HCT116 (cell line): ENCODE data around the gene PRPS1. TPM values are rescaled to one million over a fixed set of nuclear protein-coding genes. Genes with fewer than 3 reads are reported as not detected.

Source experiments
- ATAC-seq: fragments of 200-7000 bp; cut with Tn5 transposase; 2 replicates; pipeline ENCODE4 v1.9.1; 2020; ENCODE audit warnings: mild to moderate bottlenecking, moderate library complexity
- BruUV-seq: library from RNA; stranded (reverse); fragments of 400-500 nt; replicated peaks from 2 replicates; lab custom pipeline; 2021; lab: Mats Ljungman, UMichigan
- CTCF ChIA-PET: fragments of 300-600 bp; sonication (Branson Sonifier 250); formaldehyde crosslinking; loops from one replicate; lab custom pipeline; 2021; ENCODE audit warnings: antibody characterized with exemption; lab: Charles Lee
- POLR2A ChIA-PET: fragments of 300-600, 350-600 bp; sonication (Branson Sonifier 250); formaldehyde crosslinking; loops from one replicate; lab custom pipeline; 2021; ENCODE audit warnings: antibody characterized with exemption; lab: Charles Lee
- RAD21 ChIA-PET, 2 experiments: fragments of 300-600 bp; sonication (Branson Sonifier 250); formaldehyde crosslinking; loops; one replicate each; lab custom pipeline; 2023; ENCODE audit warnings: low total read pairs in 2 of 2; ENCODE audit not compliant: uncharacterized antibody in 2 of 2, unreplicated experiment in 2 of 2, low non-redundant PET in 1 of 2; lab: Charles Lee
- DNase-seq: peaks from one replicate; pipeline ENCODE4 v3.0.0-alpha.2; 2010; ENCODE audit warnings: low read depth, low spot score
- H2AFZ ChIP-seq: fragments of 200-600 bp; shearing (Covaris generic), sonication (generic); 2 replicates; pipeline ENCODE4 v1.6.1; 2017; ENCODE audit warnings: low read depth, mixed run types, mixed read lengths, antibody characterized with exemption, low read length; ENCODE audit not compliant: poor library complexity, severe bottlenecking
- H3K27ac ChIP-seq: 2 replicates; pipeline ENCODE4 v1.5.1; 2012; ENCODE audit warnings: low read depth, low read length
- H3K27me3 ChIP-seq: fragments of 200-600 bp; sonication (generic); 2 replicates; pipeline ENCODE4 v1.6.1; 2016; ENCODE audit warnings: mixed run types, low read length, mixed read lengths; ENCODE audit not compliant: insufficient read depth
- H3K36me3 ChIP-seq, 2 experiments: fragments of 200-500 bp in 1 of 2; fragments of 200-600 bp in 1 of 2; sonication (Bioruptor generic) in 1 of 2; sonication (generic) in 1 of 2; 2 replicates each; pipeline versions ENCODE4 v1.5.1 to v1.6.1; 2014 to 2016; ENCODE audit warnings: low read length in 2 of 2, inconsistent platforms in 1 of 2, mixed read lengths in 1 of 2, mixed run types in 1 of 2; ENCODE audit not compliant: insufficient read depth in 2 of 2, control insufficient read depth in 1 of 2
- H3K4me1 ChIP-seq, 2 experiments: fragments of 200-600 bp in 1 of 2; sonication (generic) in 1 of 2; 2 replicates each; pipeline versions ENCODE4 v1.5.1 to v1.6.1; 2012 to 2017; ENCODE audit warnings: low read length in 2 of 2, inconsistent platforms in 1 of 2, mild to moderate bottlenecking in 1 of 2, mixed read lengths in 1 of 2, mixed run types in 1 of 2, moderate library complexity in 1 of 2; ENCODE audit not compliant: insufficient read depth in 2 of 2, control insufficient read depth in 1 of 2
- H3K4me2 ChIP-seq: fragments of 200-600 bp; sonication (generic); 2 replicates; pipeline ENCODE4 v1.6.1; 2017; ENCODE audit warnings: mixed run types, low read length, mixed read lengths
- H3K4me3 ChIP-seq, 2 experiments: fragments of 200-600 bp in 1 of 2; sonication (generic) in 1 of 2; replicated peaks in 1 of 2; 2 replicates each; pipeline ENCODE4 v1.5.1; 2011 to 2016; ENCODE audit warnings: low read length in 2 of 2, control low read depth in 1 of 2, low read depth in 1 of 2, mild to moderate bottlenecking in 1 of 2, mixed read lengths in 1 of 2, mixed run types in 1 of 2
- H3K79me2 ChIP-seq: fragments of 200-600 bp; sonication (generic); 2 replicates; pipeline ENCODE4 v1.6.1; 2017; ENCODE audit warnings: mild to moderate bottlenecking, mixed run types, low read length, moderate library complexity, mixed read lengths; ENCODE audit not compliant: insufficient read depth
- H3K9ac ChIP-seq: fragments of 200-600 bp; sonication (generic); 2 replicates; pipeline ENCODE4 v1.6.1; 2016; ENCODE audit warnings: low read length, mixed read lengths
- H3K9me2 ChIP-seq: fragments of 200-600 bp; sonication (generic), shearing (Covaris generic); 2 replicates; pipeline ENCODE4 v1.6.1; 2017; ENCODE audit warnings: mixed run types, mild to moderate bottlenecking, moderate library complexity; ENCODE audit not compliant: insufficient read depth
- H3K9me3 ChIP-seq, 2 experiments: fragments of 200-500 bp in 1 of 2; fragments of 200-600 bp in 1 of 2; sonication (Bioruptor generic) in 1 of 2; sonication (generic) in 1 of 2; 2 replicates each; pipeline ENCODE4 v1.6.1; 2014 to 2017; ENCODE audit warnings: low read length in 2 of 2, mixed read lengths in 2 of 2, inconsistent platforms in 1 of 2, low read depth in 1 of 2, mild to moderate bottlenecking in 1 of 2, mixed run types in 1 of 2, moderate library complexity in 1 of 2; ENCODE audit not compliant: control insufficient read depth in 1 of 2, insufficient read depth in 1 of 2
- H4K20me1 ChIP-seq: fragments of 200-600 bp; sonication (generic), shearing (Covaris generic); 2 replicates; pipeline ENCODE4 v1.6.1; 2017; ENCODE audit warnings: mixed run types, mild to moderate bottlenecking, moderate library complexity; ENCODE audit not compliant: insufficient read depth
- ATF3 ChIP-seq: IDR thresholded peaks from 2 replicates; pipeline ENCODE4 v1.6.1; 2012
- ELF1 ChIP-seq: IDR thresholded peaks from 2 replicates; pipeline ENCODE4 v1.6.1; 2012; ENCODE audit warnings: low read depth, borderline replicate concordance
- EZH2phosphoT487 ChIP-seq: fragments of 200-600 bp; IDR thresholded peaks from 2 replicates; pipeline ENCODE4 v1.6.1; 2018; ENCODE audit warnings: antibody characterized with exemption, borderline replicate concordance
- MAX ChIP-seq: IDR thresholded peaks from 2 replicates; pipeline ENCODE4 v1.6.1; 2012
- SP1 ChIP-seq: IDR thresholded peaks from 2 replicates; pipeline ENCODE4 v1.6.1; 2012; ENCODE audit warnings: low read depth
- TCF7L2 ChIP-seq: IDR thresholded peaks from 2 replicates; pipeline ENCODE4 v1.7.0; 2011; ENCODE audit warnings: borderline replicate concordance, inconsistent platforms; ENCODE audit not compliant: insufficient read depth, insufficient read length; ENCODE audit errors: extremely low read depth
- ZNF274 ChIP-seq: fragments of 200-500 bp; sonication (Bioruptor generic); IDR thresholded peaks from 2 replicates; pipeline ENCODE4 v1.6.1; 2014; ENCODE audit warnings: mild to moderate bottlenecking, low read depth, low read length, inconsistent platforms
- intact Hi-C: fragments of 100-400 bp; cut with micrococcal nuclease; formaldehyde crosslinking; loops from 2 replicates; pipeline ENCODE4 v1.10.0; 2022
- total RNA-seq: library from RNA; stranded (reverse); gene quantifications from one replicate; pipeline ENCODE4 v1.2.1, GENCODE V29; 2021; ENCODE audit not compliant: unreplicated experiment
- TF ChIP-seq, protein P1 (sequence below): IDR thresholded peaks from 2 replicates; pipeline ENCODE4 v1.6.1; 2012; ENCODE audit warnings: low read depth

Gene PRPS1
- total RNA-seq, 1 experiment from 2014 or later, result 62.6 TPM

- no TSS peak for BruUV-seq
- no peak overlapping the region for H2AFZ ChIP-seq
- no peak overlapping the region for H3K27ac ChIP-seq
- no peaks in the 10 kb centered on the region for H3K9me3 ChIP-seq
- TF ChIP-seq TCF7L2 (no peak), ZNF274 (no peak), ELF1 (no peak), SP1 (no peak), MAX (no peak), EZH2phosphoT487 (no peak), ATF3 (no peak)
- TF ChIP-seq, protein P1, sequence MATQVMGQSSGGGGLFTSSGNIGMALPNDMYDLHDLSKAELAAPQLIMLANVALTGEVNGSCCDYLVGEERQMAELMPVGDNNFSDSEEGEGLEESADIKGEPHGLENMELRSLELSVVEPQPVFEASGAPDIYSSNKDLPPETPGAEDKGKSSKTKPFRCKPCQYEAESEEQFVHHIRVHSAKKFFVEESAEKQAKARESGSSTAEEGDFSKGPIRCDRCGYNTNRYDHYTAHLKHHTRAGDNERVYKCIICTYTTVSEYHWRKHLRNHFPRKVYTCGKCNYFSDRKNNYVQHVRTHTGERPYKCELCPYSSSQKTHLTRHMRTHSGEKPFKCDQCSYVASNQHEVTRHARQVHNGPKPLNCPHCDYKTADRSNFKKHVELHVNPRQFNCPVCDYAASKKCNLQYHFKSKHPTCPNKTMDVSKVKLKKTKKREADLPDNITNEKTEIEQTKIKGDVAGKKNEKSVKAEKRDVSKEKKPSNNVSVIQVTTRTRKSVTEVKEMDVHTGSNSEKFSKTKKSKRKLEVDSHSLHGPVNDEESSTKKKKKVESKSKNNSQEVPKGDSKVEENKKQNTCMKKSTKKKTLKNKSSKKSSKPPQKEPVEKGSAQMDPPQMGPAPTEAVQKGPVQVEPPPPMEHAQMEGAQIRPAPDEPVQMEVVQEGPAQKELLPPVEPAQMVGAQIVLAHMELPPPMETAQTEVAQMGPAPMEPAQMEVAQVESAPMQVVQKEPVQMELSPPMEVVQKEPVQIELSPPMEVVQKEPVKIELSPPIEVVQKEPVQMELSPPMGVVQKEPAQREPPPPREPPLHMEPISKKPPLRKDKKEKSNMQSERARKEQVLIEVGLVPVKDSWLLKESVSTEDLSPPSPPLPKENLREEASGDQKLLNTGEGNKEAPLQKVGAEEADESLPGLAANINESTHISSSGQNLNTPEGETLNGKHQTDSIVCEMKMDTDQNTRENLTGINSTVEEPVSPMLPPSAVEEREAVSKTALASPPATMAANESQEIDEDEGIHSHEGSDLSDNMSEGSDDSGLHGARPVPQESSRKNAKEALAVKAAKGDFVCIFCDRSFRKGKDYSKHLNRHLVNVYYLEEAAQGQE, result no peak
- TF ChIP-seq, all 23 proteins: peak for 0
- no peaks in the 10 kb centered on the region for H3K9me2 ChIP-seq
- ChIA-PET POLR2A (no interaction called here), RAD21 (no interaction called here), CTCF (no interaction called here)
- no peak for DNase-seq
- no peaks in the 10 kb centered on the region for H4K20me1 ChIP-seq
- intact Hi-C loops, result no loop called here
- no peak overlapping the region for H3K9ac ChIP-seq
- H3K4me3 ChIP-seq, result no peak overlapping the region
- no peaks in the 10 kb centered on the region for H3K27me3 ChIP-seq
- no peak overlapping the region for H3K4me2 ChIP-seq
- H3K4me1 ChIP-seq, result peaks cover 3 to 8% of the 10 kb centered on the region in 2 experiments; a peak in 2 of 4 replicates
- H3K36me3 ChIP-seq, result no peaks in the 10 kb centered on the region
- ATAC-seq, result no peak
- no peaks in the 10 kb centered on the region for H3K79me2 ChIP-seq
These were observed 71.3 kb downstream of the PRPS1 start for GRCh38 chrX:107699616-107700015.
